GM21367 (cell line): ENCODE results near the gene CHST3.
"Not testable (repeated sequence)": the region's sequence is repeated elsewhere in the genome, so short reads cannot be mapped to it uniquely, and the experiment has no call there.

Experiments
- ATAC-seq: cut with Tn5 transposase; IDR thresholded peaks from one replicate; pipeline ENCODE4 v1.9.1; 2021; ENCODE audit not compliant: unreplicated experiment

Gene CHST3

GRCh38 chr10:71948496-71949067, 15.6 kb upstream of the CHST3 start:
- ATAC-seq = no peak

GRCh38 chr10:71950683-71951082, 13.5 kb upstream of the CHST3 start:
- no peak for ATAC-seq

GRCh38 chr10:71952745-71953144, 11.4 kb upstream of the CHST3 start:
- ATAC-seq = no peak

- no peak for ATAC-seq
These were observed 6.5 kb upstream of the CHST3 start for GRCh38 chr10:71957546-71958275.

- no peak for ATAC-seq
These were observed 4.7 kb upstream of the CHST3 start for GRCh38 chr10:71959526-71959925.

- ATAC-seq = no peak
These were observed 2.4 kb upstream of the CHST3 start for GRCh38 chr10:71961831-71962230.

GRCh38 chr10:71962901-71963300, 1.3 kb upstream of the CHST3 start:
- no peak for ATAC-seq

GRCh38 chr10:71963351-71964097, 671 bp upstream of the CHST3 start:
- no peak for ATAC-seq

GRCh38 chr10:71964743-71965515, 734 bp downstream of the CHST3 start:
- ATAC-seq = no peak

- ATAC-seq = no peak
These were observed 1.4 kb downstream of the CHST3 start for GRCh38 chr10:71965623-71966022.

- no peak for ATAC-seq
These were observed 2.1 kb downstream of the CHST3 start for GRCh38 chr10:71966046-71967004.

- not testable (repeated sequence) for ATAC-seq
These were observed 3.8 kb downstream of the CHST3 start for GRCh38 chr10:71967958-71968357.

GRCh38 chr10:71968553-71969474, 4.6 kb downstream of the CHST3 start:
- ATAC-seq = no peak

GRCh38 chr10:71969929-71970328, 5.7 kb downstream of the CHST3 start:
- no peak for ATAC-seq

GRCh38 chr10:71970331-71970730, 6.1 kb downstream of the CHST3 start:
- ATAC-seq = no peak

GRCh38 chr10:71970869-71971268, 6.7 kb downstream of the CHST3 start:
- no peak for ATAC-seq

- no peak for ATAC-seq
These were observed 7.1 kb downstream of the CHST3 start for GRCh38 chr10:71971311-71971731.

GRCh38 chr10:71971769-71972555, 7.8 kb downstream of the CHST3 start:
- no peak for ATAC-seq
